HUES6 (cell line): Measurements from ENCODE around the gene PCYT2.

Experiments used
- H3K27ac ChIP-seq: 2 replicates; pipeline ENCODE4 v1.7.0; 2013; ENCODE audit warnings: low read depth, mild to moderate bottlenecking, low read length, inconsistent platforms
- H3K27me3 ChIP-seq: 2 replicates; pipeline ENCODE4 v1.6.1; 2013; ENCODE audit warnings: low read length; ENCODE audit not compliant: control insufficient read depth, insufficient read depth
- H3K36me3 ChIP-seq: 2 replicates; pipeline ENCODE4 v1.6.1; 2013; ENCODE audit warnings: low read length; ENCODE audit not compliant: control insufficient read depth, insufficient read depth
- H3K4me1 ChIP-seq: 2 replicates; pipeline ENCODE4 v1.6.1; 2013; ENCODE audit warnings: low read length; ENCODE audit not compliant: control insufficient read depth, insufficient read depth
- H3K4me3 ChIP-seq: 2 replicates; pipeline ENCODE4 v1.5.1; 2013; ENCODE audit warnings: low read depth, low read length
- H3K9ac ChIP-seq: one replicate; pipeline ENCODE4 v1.6.1; 2013; ENCODE audit warnings: mild to moderate bottlenecking, low read length
- H3K9me3 ChIP-seq: 2 replicates; pipeline ENCODE4 v1.6.1; 2013; ENCODE audit warnings: low read depth, low read length; ENCODE audit not compliant: control insufficient read depth, insufficient read depth

Gene PCYT2

GRCh38 chr17:81916234-81917001 lies 5.2 kb upstream of the PCYT2 start:
- Histone ChIP-seq H3K4me3 (peak overlapping the region; percentile 64; the same call in 1 of the 2 replicates), H3K27ac (no peak overlapping the region), H3K9ac (no peak overlapping the region), H3K27me3 (no peaks in the 10 kb centered on the region), H3K36me3 (peaks cover 58% of the 10 kb centered on the region), H3K9me3 (no peaks in the 10 kb centered on the region), H3K4me1 (peaks cover 6% of the 10 kb centered on the region)

GRCh38 chr17:81915331-81915730 lies 4.1 kb upstream of the PCYT2 start:
- Histone ChIP-seq H3K27ac (no peak overlapping the region), H3K36me3 (peaks cover 48% of the 10 kb centered on the region), H3K9me3 (no peaks in the 10 kb centered on the region), H3K9ac (no peak overlapping the region), H3K4me1 (peaks cover 8% of the 10 kb centered on the region), H3K27me3 (no peaks in the 10 kb centered on the region), H3K4me3 (no peak overlapping the region)

GRCh38 chr17:81914103-81914850 lies 3.1 kb upstream of the PCYT2 start:
- Histone ChIP-seq H3K9me3 (no peaks in the 10 kb centered on the region), H3K27me3 (no peaks in the 10 kb centered on the region), H3K4me3 (no peak overlapping the region), H3K9ac (no peak overlapping the region), H3K36me3 (peaks cover 39% of the 10 kb centered on the region), H3K4me1 (peaks cover 14% of the 10 kb centered on the region), H3K27ac (no peak overlapping the region)

GRCh38 chr17:81913394-81914102 lies 2.3 kb upstream of the PCYT2 start:
- Histone ChIP-seq H3K4me3 (no peak overlapping the region), H3K36me3 (peaks cover 44% of the 10 kb centered on the region), H3K4me1 (peaks cover 14% of the 10 kb centered on the region), H3K27ac (no peak overlapping the region), H3K9me3 (no peaks in the 10 kb centered on the region), H3K27me3 (no peaks in the 10 kb centered on the region), H3K9ac (no peak overlapping the region)

- Histone ChIP-seq H3K4me1 (peaks cover 14% of the 10 kb centered on the region), H3K27me3 (no peaks in the 10 kb centered on the region), H3K36me3 (peaks cover 53% of the 10 kb centered on the region), H3K27ac (no peak overlapping the region), H3K9ac (no peak overlapping the region), H3K4me3 (no peak overlapping the region), H3K9me3 (no peaks in the 10 kb centered on the region)
Observed at GRCh38 chr17:81912441-81913309, 1.5 kb upstream of the PCYT2 start.

- H3K27ac ChIP-seq, result no peak overlapping the region
- no peak overlapping the region for H3K9ac ChIP-seq
- H3K27me3 ChIP-seq, result no peaks in the 10 kb centered on the region
- no peaks in the 10 kb centered on the region for H3K9me3 ChIP-seq
- peaks cover 60% of the 10 kb centered on the region for H3K36me3 ChIP-seq
- peak overlapping the region; percentile 55 for H3K4me3 ChIP-seq
- H3K4me1 ChIP-seq, result peaks cover 11% of the 10 kb centered on the region
Observed at GRCh38 chr17:81911969-81912368, 770 bp upstream of the PCYT2 start.

- Histone ChIP-seq H3K27me3 (no peaks in the 10 kb centered on the region), H3K9ac (peak overlapping the region; percentile 79), H3K36me3 (peaks cover 70% of the 10 kb centered on the region), H3K9me3 (no peaks in the 10 kb centered on the region), H3K27ac (no peak overlapping the region; the same call in 1 of the 2 replicates), H3K4me1 (peaks cover 8% of the 10 kb centered on the region), H3K4me3 (peak overlapping the region; percentile 92)
Observed at GRCh38 chr17:81910840-81911276, 341 bp downstream of the PCYT2 start.

- H3K36me3 ChIP-seq, result peaks cover 70% of the 10 kb centered on the region
- H3K9ac ChIP-seq, result peak overlapping the region; percentile 79
- peaks cover 8% of the 10 kb centered on the region for H3K4me1 ChIP-seq
- peak overlapping the region; percentile 92 for H3K4me3 ChIP-seq
- no peak overlapping the region; the same call in 1 of the 2 replicates for H3K27ac ChIP-seq
- H3K9me3 ChIP-seq, result no peaks in the 10 kb centered on the region
- H3K27me3 ChIP-seq, result no peaks in the 10 kb centered on the region
Observed at GRCh38 chr17:81909966-81910839, 996 bp downstream of the PCYT2 start.

GRCh38 chr17:81909231-81909630 lies 2.0 kb downstream of the PCYT2 start:
- Histone ChIP-seq H3K27me3 (no peaks in the 10 kb centered on the region), H3K4me3 (no peak overlapping the region), H3K27ac (no peak overlapping the region), H3K4me1 (peaks cover 8% of the 10 kb centered on the region), H3K9me3 (no peaks in the 10 kb centered on the region), H3K36me3 (peaks cover 69% of the 10 kb centered on the region), H3K9ac (no peak overlapping the region)
